MM.1S (cell line): ENCODE data around the gene NCS1.

Source experiments
- DNase-seq: peaks from one replicate; pipeline ENCODE4 v3.0.0-alpha.2; 2015
- H2AFZ ChIP-seq: fragments of 300-600 bp; sonication (generic); 2 replicates; pipeline ENCODE4 v1.6.0; 2016; ENCODE audit warnings: antibody characterized with exemption, low read length
- H3F3A ChIP-seq: fragments of 300-600 bp; sonication (generic); 2 replicates; pipeline ENCODE4 v1.6.1; 2016; ENCODE audit warnings: mild to moderate bottlenecking, antibody characterized with exemption, low read length, moderate library complexity, mixed read lengths; ENCODE audit not compliant: insufficient read depth
- H3K27ac ChIP-seq: fragments of 300-600 bp; sonication (generic); 2 replicates; pipeline ENCODE4 v1.5.1; 2016; ENCODE audit warnings: mild to moderate bottlenecking, low read length
- H3K27me3 ChIP-seq: fragments of 300-600 bp; sonication (generic); replicated peaks from 2 replicates; pipeline ENCODE4 v1.6.0; 2016; ENCODE audit warnings: low read length; ENCODE audit not compliant: insufficient read depth
- H3K36me3 ChIP-seq: fragments of 300-600 bp; sonication (generic); replicated peaks from 2 replicates; pipeline ENCODE4 v1.6.1; 2016; ENCODE audit warnings: mild to moderate bottlenecking, low read length, mixed read lengths; ENCODE audit not compliant: insufficient read depth
- H3K4me1 ChIP-seq: fragments of 300-600 bp; sonication (generic); 2 replicates; pipeline ENCODE4 v1.6.1; 2016; ENCODE audit warnings: low read length, mixed read lengths
- H3K4me2 ChIP-seq: fragments of 300-600 bp; sonication (generic); 2 replicates; pipeline ENCODE4 v1.6.0; 2016; ENCODE audit warnings: low read depth, low read length
- H3K4me3 ChIP-seq: fragments of 300-600 bp; sonication (generic); 2 replicates; pipeline ENCODE4 v1.5.1; 2016; ENCODE audit warnings: low read length, mixed read lengths
- H3K79me2 ChIP-seq: fragments of 300-600 bp; sonication (generic); 2 replicates; pipeline ENCODE4 v1.6.1; 2016; ENCODE audit warnings: mixed run types, low read length, mixed read lengths
- H3K9ac ChIP-seq: fragments of 300-600 bp; sonication (generic); 2 replicates; pipeline ENCODE4 v1.6.1; 2016; ENCODE audit warnings: low read length, mixed read lengths
- H3K9me2 ChIP-seq: fragments of 300-600 bp; sonication (generic); replicated peaks from 2 replicates; pipeline ENCODE4 v1.6.1; 2016; ENCODE audit warnings: mild to moderate bottlenecking, low read length, mixed read lengths; ENCODE audit not compliant: insufficient read depth
- H3K9me3 ChIP-seq: fragments of 300-600 bp; sonication (generic); replicated peaks from 2 replicates; pipeline ENCODE4 v1.6.1; 2016; ENCODE audit warnings: mild to moderate bottlenecking, low read length, mixed read lengths; ENCODE audit not compliant: insufficient read depth
- H4K20me1 ChIP-seq: fragments of 300-600 bp; sonication (generic); 2 replicates; pipeline ENCODE4 v1.6.1; 2016; ENCODE audit warnings: mild to moderate bottlenecking, low read length, moderate library complexity, mixed read lengths; ENCODE audit not compliant: insufficient read depth
- CTCF ChIP-seq: fragments of 300-600 bp; sonication (generic); IDR thresholded peaks from 2 replicates; pipeline ENCODE4 v1.5.1; 2016; ENCODE audit warnings: antibody characterized with exemption, low read length, mixed read lengths
- EZH2 ChIP-seq: fragments of 300-600 bp; sonication (generic); optimal IDR thresholded peaks from 2 replicates; pipeline ENCODE3; 2017; ENCODE audit warnings: low read depth, mild to moderate bottlenecking, antibody characterized with exemption, low read length, mixed read lengths
- EZH2phosphoT487 ChIP-seq: fragments of 300-600 bp; sonication (generic); IDR thresholded peaks from 2 replicates; pipeline ENCODE4 v1.6.1; 2018; ENCODE audit warnings: antibody characterized with exemption, low read length

The NCS1 gene

GRCh38 chr9:130137641-130138081 lies 34.5 kb upstream of the NCS1 start:
- no peak overlapping the region for H3K4me2 ChIP-seq
- no peak overlapping the region for H3K4me3 ChIP-seq
- no peak overlapping the region for H2AFZ ChIP-seq
- H4K20me1 ChIP-seq, result no peaks in the 10 kb centered on the region
- no peaks in the 10 kb centered on the region for H3K36me3 ChIP-seq
- no peak overlapping the region for H3K27ac ChIP-seq
- H3K27me3 ChIP-seq, result peaks cover 13% of the 10 kb centered on the region
- TF ChIP-seq CTCF (no peak), EZH2phosphoT487 (no peak), EZH2 (no peak)
- no peaks in the 10 kb centered on the region for H3K4me1 ChIP-seq
- no peaks in the 10 kb centered on the region for H3K79me2 ChIP-seq
- H3K9ac ChIP-seq, result no peak overlapping the region
- no peaks in the 10 kb centered on the region for H3K9me3 ChIP-seq
- no peaks in the 10 kb centered on the region for H3K9me2 ChIP-seq
- no peaks in the 10 kb centered on the region for H3F3A ChIP-seq
- DNase-seq, result no peak

GRCh38 chr9:130138171-130138653 lies 34.0 kb upstream of the NCS1 start:
- H3K4me3 ChIP-seq, result no peak overlapping the region
- H3K4me2 ChIP-seq, result no peak overlapping the region
- no peaks in the 10 kb centered on the region for H3K79me2 ChIP-seq
- no peak for DNase-seq
- H3K9me2 ChIP-seq, result no peaks in the 10 kb centered on the region
- H2AFZ ChIP-seq, result no peak overlapping the region
- no peaks in the 10 kb centered on the region for H4K20me1 ChIP-seq
- peaks cover 18% of the 10 kb centered on the region for H3K27me3 ChIP-seq
- no peaks in the 10 kb centered on the region for H3F3A ChIP-seq
- no peak for TF ChIP-seq EZH2
- TF ChIP-seq EZH2phosphoT487, result no peak
- TF ChIP-seq CTCF, result no peak
- H3K9me3 ChIP-seq, result no peaks in the 10 kb centered on the region
- H3K36me3 ChIP-seq, result no peaks in the 10 kb centered on the region
- no peak overlapping the region for H3K27ac ChIP-seq
- no peak overlapping the region for H3K9ac ChIP-seq
- no peaks in the 10 kb centered on the region for H3K4me1 ChIP-seq

- H3K36me3 ChIP-seq, result no peaks in the 10 kb centered on the region
- no peaks in the 10 kb centered on the region for H3K4me1 ChIP-seq
- H3K27ac ChIP-seq, result no peak overlapping the region
- no peaks in the 10 kb centered on the region for H3K9me3 ChIP-seq
- no peak overlapping the region for H3K4me3 ChIP-seq
- H3K9ac ChIP-seq, result no peak overlapping the region
- no peaks in the 10 kb centered on the region for H3F3A ChIP-seq
- H3K9me2 ChIP-seq, result no peaks in the 10 kb centered on the region
- H4K20me1 ChIP-seq, result no peaks in the 10 kb centered on the region
- H3K79me2 ChIP-seq, result no peaks in the 10 kb centered on the region
- H3K27me3 ChIP-seq, result peaks cover 24% of the 10 kb centered on the region
- DNase-seq, result no peak
- TF ChIP-seq EZH2 (no peak), CTCF (no peak), EZH2phosphoT487 (no peak)
- no peak overlapping the region for H3K4me2 ChIP-seq
- no peak overlapping the region for H2AFZ ChIP-seq
Measured at GRCh38 chr9:130138791-130139190, 33.4 kb upstream of the NCS1 start.
